ENCODE data around the gene DNMBP.

The DNMBP gene

GRCh38 chr10:99835947-99836346 lies 173.8 kb downstream of the DNMBP start:
- DNase-seq (ENCODE audit: low read depth, low spot score), result no peak

- peak; percentile 28 for DNase-seq (ENCODE audit: low read depth, low spot score)
Measured at GRCh38 chr10:99834410-99834809, 175.3 kb downstream of the DNMBP start.

GRCh38 chr10:99832439-99832838 lies 177.3 kb downstream of the DNMBP start:
- DNase-seq (ENCODE audit: low read depth, low spot score), result no peak

- no peak for DNase-seq (ENCODE audit: low read depth, low spot score)
Measured at GRCh38 chr10:99828464-99828863, 181.3 kb downstream of the DNMBP start.

- peak; percentile 18 for DNase-seq (ENCODE audit: low read depth, low spot score)
Measured at GRCh38 chr10:99827936-99828335, 181.8 kb downstream of the DNMBP start.
